Measurements from ENCODE around the gene FHIP1B.
"Not testable (repeated sequence)": the region's sequence is repeated elsewhere in the genome, so short reads cannot be mapped to it uniquely, and the experiment has no call there.

The FHIP1B gene

DNA sequence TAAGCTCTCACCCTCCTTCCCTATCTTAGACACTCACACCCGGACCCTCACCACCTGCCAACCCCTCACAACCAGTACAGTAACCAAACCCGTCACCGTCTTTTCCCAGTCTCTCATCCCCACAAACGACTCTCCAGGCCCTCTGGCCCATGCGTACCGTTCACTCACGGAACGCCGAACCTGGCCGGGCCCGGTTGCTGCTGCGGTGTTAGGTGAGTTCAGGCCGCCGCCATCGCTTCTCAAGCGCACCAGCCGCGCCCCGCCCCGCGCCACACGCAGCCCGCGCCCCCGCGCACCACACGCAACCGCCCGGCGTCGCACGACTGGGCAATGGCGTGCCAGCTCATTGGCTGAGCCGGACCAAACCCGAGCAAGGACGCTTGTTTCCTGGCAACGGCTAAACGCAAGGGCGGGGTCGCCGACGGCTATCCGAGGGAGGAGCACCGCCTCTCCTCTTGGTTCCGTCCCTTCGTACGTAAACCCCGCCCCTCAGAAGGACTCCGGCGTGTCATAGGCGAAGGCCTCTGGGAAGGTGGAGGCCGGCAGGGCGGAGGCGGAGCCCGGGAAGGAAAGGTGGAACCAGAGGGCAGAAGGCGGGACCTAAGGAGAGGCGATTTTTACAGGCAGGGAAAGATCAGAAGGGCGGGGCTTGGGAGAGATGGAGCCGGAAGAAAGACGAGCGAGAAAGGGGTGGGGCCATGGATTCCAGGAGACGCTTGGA is at the start of gene FHIP1B:
TSS of gene FHIP1B (minus strand) at position 250 of the 721 bp plus-strand sequence. CDS start 10,120 bp downstream, outside the sequence.
- DNase-seq (ENCODE audit: low read depth in 2 of 2): peak; percentile 98

DNA sequence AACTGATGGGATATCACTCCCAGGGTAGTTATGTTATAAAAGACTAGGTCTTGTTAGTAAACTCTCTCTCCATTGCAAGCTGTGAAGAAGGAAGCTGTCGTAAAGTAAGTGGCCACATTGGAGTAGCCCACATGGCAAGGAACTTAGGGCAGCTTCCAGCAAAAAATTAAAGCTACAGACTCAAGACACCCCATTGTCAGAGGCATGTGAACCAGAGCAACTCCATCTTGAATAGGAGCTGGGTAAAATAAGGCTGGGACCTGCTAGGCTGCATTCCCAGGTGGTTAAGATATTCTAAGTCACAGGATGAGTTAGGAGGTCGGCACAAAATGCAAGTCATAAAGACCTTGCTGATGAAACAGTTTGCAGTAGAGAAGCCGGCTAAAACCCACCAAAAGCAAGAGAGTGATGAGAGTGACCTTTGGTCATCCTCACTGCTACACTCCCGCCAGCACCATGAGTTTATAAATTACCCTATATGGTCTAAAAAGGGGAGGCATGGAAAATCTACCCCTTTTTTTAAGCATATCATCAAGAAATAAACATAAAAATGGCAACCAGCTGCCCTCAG is 49.1 kb upstream of the FHIP1B start:
- no peak for DNase-seq (ENCODE audit: low read depth in 2 of 2)

DNA sequence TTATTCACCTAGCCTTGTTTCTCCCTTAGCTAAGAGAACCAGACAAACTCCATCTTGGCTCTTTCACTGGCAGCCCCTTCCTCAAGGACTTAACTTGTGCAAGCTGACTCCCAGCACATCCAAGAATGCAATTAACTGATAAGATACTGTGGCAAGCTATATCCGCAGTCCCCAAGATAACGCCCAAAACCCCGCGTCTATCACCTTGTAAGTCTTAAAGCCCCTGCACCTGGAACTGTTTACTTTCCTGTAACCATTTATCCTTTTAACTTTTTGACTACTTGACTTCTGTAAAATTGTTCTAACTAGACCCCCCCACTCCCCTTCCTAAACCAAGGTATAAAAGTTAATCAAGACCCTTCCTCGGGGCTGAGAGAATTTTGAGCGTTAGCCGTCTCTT is 46.4 kb upstream of the FHIP1B start:
- not testable (repeated sequence) for DNase-seq (ENCODE audit: low read depth in 2 of 2)

DNA sequence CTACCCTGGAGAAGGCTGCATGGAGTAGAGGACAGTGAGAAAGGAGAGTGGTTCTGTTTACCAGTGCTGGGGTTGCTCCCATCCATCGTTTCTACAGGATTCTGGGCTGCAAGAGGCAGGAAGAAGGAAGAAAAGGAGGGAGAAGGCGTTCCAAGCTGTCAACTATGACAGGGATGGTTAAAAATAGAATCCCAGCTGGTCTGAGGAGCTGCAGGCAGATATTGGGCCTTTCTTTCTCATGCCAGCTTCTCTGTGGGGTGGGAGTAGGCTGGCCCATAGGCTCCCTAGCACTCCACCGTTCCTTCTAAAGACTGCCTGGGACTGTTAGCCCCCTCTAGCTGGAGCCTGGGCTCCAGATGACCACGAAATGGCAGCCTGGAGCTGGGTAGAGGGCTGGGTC is 38.8 kb upstream of the FHIP1B start:
- DNase-seq (ENCODE audit: low read depth in 2 of 2): no peak

GRCh38 chr11:6271598-6271997 is 37.2 kb upstream of the FHIP1B start:
- no peak for DNase-seq (ENCODE audit: low read depth in 2 of 2)

DNA sequence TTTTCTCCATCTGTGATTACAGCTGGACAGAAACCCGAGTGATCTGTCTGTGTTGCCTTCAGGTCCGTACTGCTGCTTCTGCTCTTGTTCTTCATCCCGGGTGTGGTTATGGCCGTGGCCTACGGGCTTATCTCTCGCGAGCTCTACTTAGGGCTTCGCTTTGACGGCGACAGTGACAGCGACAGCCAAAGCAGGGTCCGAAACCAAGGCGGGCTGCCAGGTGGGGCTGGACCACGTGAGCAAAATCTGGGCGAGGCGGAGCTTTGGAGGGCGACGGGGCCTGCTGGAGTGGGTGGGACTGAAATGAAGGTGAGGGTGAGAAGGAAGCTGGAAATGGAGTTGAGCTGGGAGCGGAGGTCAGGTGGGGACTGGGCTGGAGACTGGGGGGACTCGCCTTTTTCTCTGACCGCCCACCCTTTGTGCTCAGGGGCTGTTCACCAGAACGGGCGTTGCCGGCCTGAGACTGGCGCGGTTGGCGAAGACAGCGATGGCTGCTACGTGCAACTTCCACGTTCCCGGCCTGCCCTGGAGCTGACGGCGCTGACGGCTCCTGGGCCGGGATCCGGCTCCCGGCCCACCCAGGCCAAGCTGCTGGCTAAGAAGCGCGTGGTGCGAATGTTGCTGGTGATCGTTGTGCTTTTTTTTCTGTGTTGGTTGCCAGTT is 36.3 kb upstream of the FHIP1B start:
- DNase-seq (ENCODE audit: low read depth in 2 of 2): no peak

- no peak for DNase-seq (ENCODE audit: low read depth in 2 of 2)
Observed at GRCh38 chr11:6269994-6270393, 35.6 kb upstream of the FHIP1B start.

- no peak for DNase-seq (ENCODE audit: low read depth in 2 of 2)
Observed at GRCh38 chr11:6268820-6269219, 34.4 kb upstream of the FHIP1B start.

GRCh38 chr11:6263662-6264061 is 29.2 kb upstream of the FHIP1B start:
- DNase-seq (ENCODE audit: low read depth in 2 of 2): no peak

GRCh38 chr11:6260207-6260726 is 25.8 kb upstream of the FHIP1B start:
- no peak for DNase-seq (ENCODE audit: low read depth in 2 of 2)

- DNase-seq (ENCODE audit: low read depth in 2 of 2): no peak
Observed at GRCh38 chr11:6258571-6259081, 24.2 kb upstream of the FHIP1B start.

- no peak for DNase-seq (ENCODE audit: low read depth in 2 of 2)
Observed at GRCh38 chr11:6258141-6258540, 23.7 kb upstream of the FHIP1B start.

DNA sequence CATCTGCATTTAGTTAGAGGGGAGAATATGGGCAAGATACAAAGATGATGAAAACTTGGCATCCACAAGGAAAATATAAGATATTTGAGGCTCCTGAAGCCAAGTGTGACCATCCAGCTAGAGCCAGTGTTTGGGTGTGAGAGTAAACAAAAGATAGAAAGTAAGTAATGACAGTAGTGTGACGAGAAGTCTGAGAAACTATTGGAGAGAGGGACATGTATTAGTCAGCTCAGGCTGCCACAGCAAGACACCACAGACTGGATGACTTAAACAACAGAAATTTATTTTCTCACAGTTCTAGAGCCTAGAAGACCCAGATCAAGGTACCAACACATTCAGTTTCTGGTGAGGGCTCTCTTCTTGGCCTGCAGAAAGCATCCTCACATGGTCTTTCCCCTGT is 18.8 kb upstream of the FHIP1B start:
- DNase-seq (ENCODE audit: low read depth in 2 of 2): no peak

- DNase-seq (ENCODE audit: low read depth in 2 of 2): no peak
Observed at GRCh38 chr11:6251990-6252473, 17.6 kb upstream of the FHIP1B start.

- DNase-seq (ENCODE audit: low read depth in 2 of 2): no peak
Observed at GRCh38 chr11:6251120-6251733, 16.8 kb upstream of the FHIP1B start.

GRCh38 chr11:6249770-6250555 is 15.5 kb upstream of the FHIP1B start:
- DNase-seq (ENCODE audit: low read depth in 2 of 2): no peak

- DNase-seq (ENCODE audit: low read depth in 2 of 2): not testable (repeated sequence)
Observed at GRCh38 chr11:6248897-6249296, 14.5 kb upstream of the FHIP1B start.

DNA sequence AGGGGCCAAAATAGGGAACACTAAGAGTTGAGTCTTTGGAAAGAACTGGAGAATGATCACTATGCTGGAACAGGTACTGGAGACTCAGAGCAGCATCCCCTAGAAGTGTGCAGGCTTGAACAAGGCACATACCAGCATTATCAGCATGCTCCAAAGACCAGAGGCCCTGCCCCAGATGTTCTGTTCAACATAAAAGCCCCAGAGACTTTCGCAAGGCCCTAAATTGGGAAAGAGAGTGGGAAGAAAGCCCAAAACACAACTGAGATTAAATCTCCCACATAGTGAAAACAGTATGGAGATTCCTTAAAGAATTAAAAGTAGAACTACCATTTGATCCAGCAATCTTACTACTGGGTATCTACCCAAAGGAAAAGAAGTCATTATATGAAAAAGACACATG is 13.8 kb upstream of the FHIP1B start:
- DNase-seq (ENCODE audit: low read depth in 2 of 2): no peak

DNA sequence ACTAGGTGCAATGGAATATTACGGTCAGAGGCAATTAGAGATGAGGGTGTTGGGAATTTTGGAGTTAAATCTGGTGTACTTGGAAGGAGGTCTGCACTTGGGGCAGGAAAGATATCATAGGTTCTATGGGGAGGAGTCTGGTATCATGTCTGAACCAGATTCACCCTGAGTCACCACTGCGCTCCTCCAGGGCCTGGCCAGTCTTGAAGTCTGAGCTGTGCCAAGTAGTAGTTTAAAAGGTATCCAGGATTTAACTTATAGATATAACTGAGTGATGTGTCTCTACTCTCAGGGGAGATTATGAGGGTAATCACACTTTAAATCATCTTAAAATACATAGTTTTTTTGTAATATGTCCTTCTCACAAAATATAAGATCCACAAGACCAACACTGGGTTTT is 11.1 kb upstream of the FHIP1B start:
- DNase-seq (ENCODE audit: low read depth in 2 of 2): no peak

DNA sequence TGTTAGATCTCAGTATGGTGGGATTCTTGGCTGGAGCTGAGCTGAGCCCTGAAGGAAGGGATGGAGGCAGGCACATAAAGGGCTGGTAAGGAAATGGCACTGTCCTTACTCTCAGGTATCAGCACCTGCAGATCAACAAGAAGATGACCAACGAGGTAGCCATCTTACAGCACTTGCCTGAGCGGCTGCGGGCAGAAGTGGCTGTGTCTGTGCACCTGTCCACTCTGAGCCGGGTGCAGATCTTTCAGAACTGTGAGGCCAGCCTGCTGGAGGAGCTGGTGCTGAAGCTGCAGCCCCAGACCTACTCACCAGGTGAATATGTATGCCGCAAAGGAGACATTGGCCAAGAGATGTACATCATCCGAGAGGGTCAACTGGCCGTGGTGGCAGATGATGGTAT is 6.9 kb upstream of the FHIP1B start:
- no peak for DNase-seq (ENCODE audit: low read depth in 2 of 2)

DNA sequence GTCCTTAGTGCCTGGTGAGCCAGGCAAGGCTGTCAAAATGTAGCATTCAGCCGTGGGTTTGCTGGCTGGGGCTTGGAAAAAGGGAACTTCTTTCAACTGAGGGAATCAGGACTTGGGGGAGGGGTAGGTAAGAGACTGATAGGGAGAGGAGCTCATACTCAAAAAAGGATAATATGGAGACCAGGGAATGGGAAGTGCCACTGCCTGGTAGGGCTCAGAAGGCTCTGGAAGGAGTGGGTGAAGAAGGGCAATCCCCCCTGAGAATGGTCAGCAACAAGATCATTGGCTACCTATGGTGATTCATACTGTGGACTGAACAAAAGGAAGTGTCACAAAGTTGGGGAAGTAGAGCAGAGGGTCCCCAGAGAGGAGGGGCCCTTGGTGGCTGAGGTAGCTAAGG is 6.3 kb upstream of the FHIP1B start:
- no peak for DNase-seq (ENCODE audit: low read depth in 2 of 2)

Data from stimulated activated CD8-positive, alpha-beta memory T cell treated with anti-CD3 and anti-CD28 coated beads, Interleukin-2, amount 100 ng/mL, for 1 hour (primary cell).